ENCODE data around the gene GPC6.

Gene GPC6

GRCh38 chr13:93964146-93964512, 737.5 kb downstream of the GPC6 start:
- no peak overlapping the region for H3K4me3 ChIP-seq (ENCODE audit: low read depth, low read length)
- no peak for DNase-seq (ENCODE audit: low read depth)
- TF ChIP-seq, protein P1, sequence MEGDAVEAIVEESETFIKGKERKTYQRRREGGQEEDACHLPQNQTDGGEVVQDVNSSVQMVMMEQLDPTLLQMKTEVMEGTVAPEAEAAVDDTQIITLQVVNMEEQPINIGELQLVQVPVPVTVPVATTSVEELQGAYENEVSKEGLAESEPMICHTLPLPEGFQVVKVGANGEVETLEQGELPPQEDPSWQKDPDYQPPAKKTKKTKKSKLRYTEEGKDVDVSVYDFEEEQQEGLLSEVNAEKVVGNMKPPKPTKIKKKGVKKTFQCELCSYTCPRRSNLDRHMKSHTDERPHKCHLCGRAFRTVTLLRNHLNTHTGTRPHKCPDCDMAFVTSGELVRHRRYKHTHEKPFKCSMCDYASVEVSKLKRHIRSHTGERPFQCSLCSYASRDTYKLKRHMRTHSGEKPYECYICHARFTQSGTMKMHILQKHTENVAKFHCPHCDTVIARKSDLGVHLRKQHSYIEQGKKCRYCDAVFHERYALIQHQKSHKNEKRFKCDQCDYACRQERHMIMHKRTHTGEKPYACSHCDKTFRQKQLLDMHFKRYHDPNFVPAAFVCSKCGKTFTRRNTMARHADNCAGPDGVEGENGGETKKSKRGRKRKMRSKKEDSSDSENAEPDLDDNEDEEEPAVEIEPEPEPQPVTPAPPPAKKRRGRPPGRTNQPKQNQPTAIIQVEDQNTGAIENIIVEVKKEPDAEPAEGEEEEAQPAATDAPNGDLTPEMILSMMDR (IDR thresholded peaks at IDR 0.05; ENCODE audit: low read depth, low read length, missing control alignments): no peak

GRCh38 chr13:93965587-93965986, 739.0 kb downstream of the GPC6 start:
- no peak overlapping the region for H3K4me3 ChIP-seq (ENCODE audit: low read depth, low read length)
- no peak for DNase-seq (ENCODE audit: low read depth)
- TF ChIP-seq, protein P1 (IDR thresholded peaks at IDR 0.05; ENCODE audit: low read depth, low read length, missing control alignments): no peak

DNA sequence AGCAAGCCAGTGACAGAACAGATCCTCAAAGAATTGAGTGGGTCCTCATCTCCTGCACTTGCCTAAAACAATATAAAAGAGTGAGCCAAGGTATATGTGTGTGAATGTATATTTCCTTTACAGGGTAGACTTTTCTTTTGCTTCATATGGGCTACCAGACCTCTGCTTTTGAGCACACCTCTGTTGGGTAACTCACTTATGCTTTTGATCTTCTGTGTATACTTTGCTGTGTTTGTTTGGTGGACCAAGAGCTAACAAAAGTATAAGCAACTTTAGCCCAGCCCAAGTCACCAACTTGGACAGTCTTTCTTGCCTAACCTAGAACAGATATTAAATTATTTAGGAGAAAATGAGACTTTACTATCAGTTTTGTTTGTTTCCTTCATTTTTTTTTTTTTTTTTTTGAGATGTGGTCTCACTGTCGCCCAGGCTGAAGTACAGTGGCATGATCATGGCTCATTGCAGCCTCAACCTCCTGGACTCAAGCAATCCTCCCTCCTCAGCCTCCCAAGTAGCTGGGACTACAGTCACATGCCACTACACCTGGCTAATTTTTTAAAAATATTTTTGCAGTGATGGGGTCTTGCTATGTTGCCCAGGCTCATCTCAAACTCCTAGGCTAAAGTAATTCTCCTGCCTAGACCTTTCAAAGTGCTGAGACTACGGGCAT, 739.8 kb downstream of the GPC6 start:
- TF ChIP-seq, protein P1 (IDR thresholded peaks at IDR 0.05; ENCODE audit: low read depth, low read length, missing control alignments): no peak
- H3K4me3 ChIP-seq (ENCODE audit: low read depth, low read length): no peak overlapping the region
- no peak for DNase-seq (ENCODE audit: low read depth)

DNA sequence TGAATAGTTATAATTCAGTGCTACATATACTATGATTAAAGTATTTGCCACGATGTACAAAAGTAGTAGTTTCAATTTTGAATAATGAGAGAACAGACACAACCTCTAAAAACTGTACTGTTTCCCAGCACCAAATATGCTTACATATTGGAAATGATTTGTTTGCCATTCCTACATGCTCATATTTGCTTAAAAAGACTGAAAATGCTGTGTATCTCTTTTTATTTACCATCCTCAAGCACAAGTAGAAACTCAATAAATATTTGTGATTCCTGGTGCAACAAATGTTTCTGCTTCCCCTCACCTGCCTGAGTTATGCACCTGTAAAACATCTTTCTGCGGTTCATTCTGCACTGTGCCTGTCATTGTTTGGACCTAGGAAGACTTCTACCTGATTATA, 740.7 kb downstream of the GPC6 start:
- no peak overlapping the region for H3K4me3 ChIP-seq (ENCODE audit: low read depth, low read length)
- TF ChIP-seq, protein P1 (IDR thresholded peaks at IDR 0.05; ENCODE audit: low read depth, low read length, missing control alignments): no peak
- DNase-seq (ENCODE audit: low read depth): no peak

DNA sequence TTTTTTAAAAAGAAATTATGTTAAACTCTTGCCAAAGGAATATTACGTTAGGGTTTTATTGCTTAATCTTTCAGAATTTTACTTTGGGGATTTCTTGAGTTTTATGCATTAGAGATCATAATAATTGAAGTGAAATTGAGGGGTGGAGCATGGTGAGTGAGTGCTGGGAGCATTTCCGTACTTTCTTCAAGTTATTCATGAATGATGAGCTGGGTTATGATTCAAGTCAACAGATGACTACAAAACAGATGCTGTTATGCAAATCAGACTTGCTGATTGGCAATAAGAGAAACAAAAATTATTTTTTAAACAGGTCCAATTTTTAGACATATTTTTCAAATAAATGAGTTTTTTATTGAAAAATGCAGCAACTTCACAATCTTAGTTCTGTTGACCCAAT, 748.6 kb downstream of the GPC6 start:
- H3K4me3 ChIP-seq (ENCODE audit: low read depth, low read length): no peak overlapping the region
- TF ChIP-seq, protein P1 (IDR thresholded peaks at IDR 0.05; ENCODE audit: low read depth, low read length, missing control alignments): no peak
- no peak for DNase-seq (ENCODE audit: low read depth)

GRCh38 chr13:93976528-93976927, 749.9 kb downstream of the GPC6 start:
- TF ChIP-seq, protein P1 (IDR thresholded peaks at IDR 0.05; ENCODE audit: low read depth, low read length, missing control alignments): no peak
- no peak for DNase-seq (ENCODE audit: low read depth)
- H3K4me3 ChIP-seq (ENCODE audit: low read depth, low read length): no peak overlapping the region

DNA sequence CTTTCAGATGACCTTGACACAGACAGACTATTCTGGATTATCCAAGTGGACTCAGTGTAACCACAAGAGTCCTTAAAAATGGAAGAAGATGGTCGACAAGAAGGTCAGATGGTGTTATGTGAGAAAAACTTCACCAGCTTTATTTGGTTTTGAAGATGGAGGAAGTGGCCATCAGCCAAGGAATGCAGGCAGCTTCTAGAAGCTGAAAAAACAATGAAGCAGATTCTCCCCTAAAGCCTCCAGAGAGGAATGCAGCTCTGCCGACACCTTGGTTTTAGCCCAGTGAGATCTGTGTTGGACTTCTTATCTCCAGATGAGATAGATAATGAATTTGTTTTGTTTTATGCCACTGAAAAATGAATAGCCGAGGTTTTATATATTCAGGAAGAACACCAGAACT, 751.4 kb downstream of the GPC6 start:
- H3K4me3 ChIP-seq (ENCODE audit: low read depth, low read length): no peak overlapping the region
- TF ChIP-seq, protein P1 (IDR thresholded peaks at IDR 0.05; ENCODE audit: low read depth, low read length, missing control alignments): no peak
- no peak for DNase-seq (ENCODE audit: low read depth)

Data from GM12864 (cell line).